Gastrocnemius medialis (tissue), 4 donors: ENCODE data around the gene MSMB. TPM values are rescaled to one million over a fixed set of nuclear protein-coding genes. Genes with fewer than 3 reads are reported as not detected.
"Not testable (repeated sequence)": the region's sequence is repeated elsewhere in the genome, so short reads cannot be mapped to it uniquely, and the experiment has no call there.

ENCODE experiments used
- ATAC-seq, 2 donors: fragments of 150-250 bp; one replicate each; pipeline ENCODE4 v1.9.1; 2016
- DNase-seq, 2 donors: peaks; one replicate each; pipeline ENCODE4 v3.0.0-alpha.2; 2019
- H3K27ac ChIP-seq, 4 donors: fragments of 200-600 bp; sonication (generic); 1 replicate in 1 of 4; 2 replicates in 3 of 4; pipeline ENCODE4 v1.5.1; 2016 to 2018; ENCODE audit warnings: mild to moderate bottlenecking in 2 of 4, moderate library complexity in 1 of 4
- H3K27me3 ChIP-seq, 3 donors: fragments of 200-600 bp; sonication (generic) in 2 of 3; 1 replicate in 1 of 3; 2 replicates in 2 of 3; pipeline versions ENCODE4 v1.5.1 to v1.6.0; 2016 to 2019; ENCODE audit warnings: mild to moderate bottlenecking in 1 of 3, moderate library complexity in 1 of 3
- H3K36me3 ChIP-seq, 2 donors: fragments of 200-600 bp; sonication (generic) in 1 of 2; one replicate each; pipeline ENCODE4 v1.5.1; 2017 to 2018
- H3K4me1 ChIP-seq, 2 donors: fragments of 200-600 bp; sonication (generic) in 1 of 2; one replicate each; pipeline ENCODE4 v1.5.1; 2016 to 2017; ENCODE audit warnings: mild to moderate bottlenecking in 2 of 2
- H3K4me3 ChIP-seq, 4 donors: fragments of 200-600 bp; sonication (generic) in 3 of 4; 1 replicate in 1 of 4; 2 replicates in 3 of 4; pipeline ENCODE4 v1.5.1; 2016 to 2019; ENCODE audit warnings: mild to moderate bottlenecking in 2 of 4
- H3K9me3 ChIP-seq, 3 donors: fragments of 200-600 bp; sonication (generic) in 2 of 3; 1 replicate in 1 of 3; 2 replicates in 2 of 3; pipeline ENCODE4 v1.5.1; 2016 to 2019
- POLR2A ChIP-seq, 2 donors: fragments of 450-650 bp; IDR thresholded peaks; one replicate each; pipeline ENCODE4 v1.6.1; 2017; ENCODE audit warnings: antibody characterized with exemption in 2 of 2, mild to moderate bottlenecking in 2 of 2, moderate library complexity in 2 of 2
- in situ Hi-C, 4 donors: fragments of 200-750 bp; cut with MboI; loops; one replicate each; pipeline versions ENCODE4 v1.15.0 to v1.8.0; 2017; ENCODE audit warnings: low sequenced_read_pairs in 4 of 4
- intact Hi-C: fragments of 100-400 bp; cut with DNase I; formaldehyde crosslinking; loops from one replicate; pipeline ENCODE4 v1.15.1; 2023; ENCODE audit warnings: low total_unique reads
- total RNA-seq, 4 donors: library from RNA; depleted of rRNA; stranded (reverse); fragments of >200 nt; gene quantifications; one replicate each; pipeline versions ENCODE4 v1.1.0 to v1.2.3, GENCODE V29; 2016
- TF ChIP-seq, protein P1 (sequence below), 5 experiments: fragments of 450-650 bp in 3 of 5; fragments of 200-600 bp in 2 of 5; sonication (generic) in 2 of 5; IDR thresholded peaks in 4 of 5; conservative IDR thresholded peaks in 1 of 5; 1 replicate in 4 of 5; 2 replicates in 1 of 5; pipeline ENCODE4 v1.5.1; 2016 to 2019; ENCODE audit warnings: antibody characterized with exemption in 5 of 5, mild to moderate bottlenecking in 3 of 5, moderate library complexity in 3 of 5

The MSMB gene
- total RNA-seq, 4 donors from 2014 or later = not detected

DNA sequence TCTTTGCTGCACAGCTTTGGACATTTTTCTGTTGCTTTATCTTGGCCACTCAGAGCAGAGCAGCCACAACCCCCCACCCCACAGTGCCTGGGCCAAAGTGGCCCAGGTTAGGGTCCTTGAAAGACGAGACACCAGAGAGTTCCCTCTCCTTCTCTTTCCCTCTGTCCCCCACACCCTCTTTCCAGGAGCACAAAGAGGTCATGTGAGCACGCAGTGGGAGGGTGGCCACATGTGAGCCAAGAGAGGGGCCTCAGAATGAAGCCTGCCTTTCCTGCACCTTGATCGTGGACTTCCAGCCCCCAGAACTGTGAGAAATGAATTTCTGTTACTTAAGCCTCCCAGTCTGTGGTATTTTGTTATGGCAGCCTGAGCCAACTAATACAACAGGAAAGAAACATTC, 14.6 kb upstream of the MSMB start:
- ATAC-seq = no peak
- DNase-seq = no peak
- in situ Hi-C loops = no loop called here
- no peaks in the 10 kb centered on the region for H3K27me3 ChIP-seq
- H3K4me3 ChIP-seq = no peak overlapping the region
- H3K27ac ChIP-seq = no peak overlapping the region
- H3K4me1 ChIP-seq = no peaks in the 10 kb centered on the region
- intact Hi-C loops = no loop called here
- H3K36me3 ChIP-seq = no peaks in the 10 kb centered on the region
- H3K9me3 ChIP-seq = no peaks in the 10 kb centered on the region
- TF ChIP-seq POLR2A (IDR thresholded peaks at IDR 0.05) = no peak
- TF ChIP-seq, protein P1, sequence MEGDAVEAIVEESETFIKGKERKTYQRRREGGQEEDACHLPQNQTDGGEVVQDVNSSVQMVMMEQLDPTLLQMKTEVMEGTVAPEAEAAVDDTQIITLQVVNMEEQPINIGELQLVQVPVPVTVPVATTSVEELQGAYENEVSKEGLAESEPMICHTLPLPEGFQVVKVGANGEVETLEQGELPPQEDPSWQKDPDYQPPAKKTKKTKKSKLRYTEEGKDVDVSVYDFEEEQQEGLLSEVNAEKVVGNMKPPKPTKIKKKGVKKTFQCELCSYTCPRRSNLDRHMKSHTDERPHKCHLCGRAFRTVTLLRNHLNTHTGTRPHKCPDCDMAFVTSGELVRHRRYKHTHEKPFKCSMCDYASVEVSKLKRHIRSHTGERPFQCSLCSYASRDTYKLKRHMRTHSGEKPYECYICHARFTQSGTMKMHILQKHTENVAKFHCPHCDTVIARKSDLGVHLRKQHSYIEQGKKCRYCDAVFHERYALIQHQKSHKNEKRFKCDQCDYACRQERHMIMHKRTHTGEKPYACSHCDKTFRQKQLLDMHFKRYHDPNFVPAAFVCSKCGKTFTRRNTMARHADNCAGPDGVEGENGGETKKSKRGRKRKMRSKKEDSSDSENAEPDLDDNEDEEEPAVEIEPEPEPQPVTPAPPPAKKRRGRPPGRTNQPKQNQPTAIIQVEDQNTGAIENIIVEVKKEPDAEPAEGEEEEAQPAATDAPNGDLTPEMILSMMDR (IDR thresholded peaks at IDR 0.05 in 4 of 5, conservative IDR thresholded peaks at IDR 0.05 in 1 of 5) = no peak

DNA sequence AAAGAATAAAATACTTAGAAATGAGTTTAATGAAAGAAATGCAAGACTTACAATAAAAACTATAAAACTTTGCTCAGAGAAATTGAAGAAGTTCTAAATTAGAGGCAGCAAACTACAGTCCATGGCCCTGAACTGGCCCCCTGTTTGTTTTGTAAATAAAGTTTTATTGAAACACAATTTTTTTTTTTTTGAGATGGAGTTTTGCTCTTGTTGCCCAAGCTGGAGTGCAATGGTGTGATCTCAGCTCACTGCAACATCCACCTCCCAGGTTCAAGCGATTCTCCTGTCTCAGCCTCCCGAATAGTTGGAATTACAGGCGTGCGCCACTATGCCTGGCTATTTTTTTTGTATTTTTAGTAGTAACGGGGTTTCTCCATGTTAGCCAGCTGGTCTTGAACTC, 11.9 kb upstream of the MSMB start:
- H3K4me1 ChIP-seq, intact Hi-C loops, H3K4me3 ChIP-seq, H3K9me3 ChIP-seq, H3K36me3 ChIP-seq, DNase-seq, H3K27me3 ChIP-seq, ATAC-seq, H3K27ac ChIP-seq, in situ Hi-C loops: not testable (repeated sequence)

DNA sequence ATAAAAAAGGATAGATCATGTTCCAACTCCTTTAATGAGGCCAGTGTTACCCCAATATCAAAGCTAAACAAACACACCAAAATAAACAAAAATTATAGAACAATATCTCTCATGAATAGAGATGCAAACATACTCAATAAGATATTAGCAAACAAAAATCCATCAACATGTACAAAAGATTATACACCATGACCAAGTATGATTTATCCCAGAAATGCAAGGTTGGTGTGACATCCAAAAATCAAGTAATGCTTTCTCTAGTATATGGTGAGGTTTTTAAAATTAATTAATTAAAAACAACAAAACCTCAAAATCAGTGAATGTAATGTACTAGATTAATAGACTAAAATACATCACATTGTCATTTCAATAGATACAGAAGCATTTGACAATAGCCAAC, 11.0 kb upstream of the MSMB start:
- H3K27ac ChIP-seq = no peak overlapping the region
- ATAC-seq (no peak), DNase-seq (no peak)
- H3K4me3 ChIP-seq = no peak overlapping the region
- H3K27me3 ChIP-seq = no peaks in the 10 kb centered on the region
- intact Hi-C loops (no loop called here), in situ Hi-C loops (no loop called here)
- no peaks in the 10 kb centered on the region for H3K4me1 ChIP-seq
- no peaks in the 10 kb centered on the region for H3K9me3 ChIP-seq
- no peaks in the 10 kb centered on the region for H3K36me3 ChIP-seq
- TF ChIP-seq, protein P1 (IDR thresholded peaks at IDR 0.05 in 4 of 5, conservative IDR thresholded peaks at IDR 0.05 in 1 of 5) = no peak
- TF ChIP-seq POLR2A (IDR thresholded peaks at IDR 0.05) = no peak

DNA sequence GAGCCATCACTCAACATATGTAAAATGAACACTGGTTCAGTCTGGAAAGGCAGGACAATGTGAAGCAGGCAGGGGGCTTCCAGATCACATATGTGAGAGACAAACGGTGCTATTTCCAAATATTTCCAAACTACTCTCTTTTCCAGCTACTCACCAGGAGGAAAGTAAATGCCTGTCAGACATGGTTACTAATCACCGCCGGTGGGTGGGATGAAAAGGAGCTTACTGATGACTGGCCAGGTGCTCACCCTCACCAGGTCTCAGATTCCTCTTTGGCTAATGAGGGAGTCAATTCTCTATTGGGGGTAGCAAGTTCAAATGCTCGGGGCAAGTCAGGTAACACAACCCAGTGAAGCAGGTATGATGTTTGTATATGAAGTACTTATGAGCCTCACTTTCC, 9.7 kb upstream of the MSMB start:
- H3K27ac ChIP-seq = no peak overlapping the region
- ATAC-seq = no peak
- no peaks in the 10 kb centered on the region for H3K4me1 ChIP-seq
- in situ Hi-C loops (no loop called here), intact Hi-C loops (no loop called here)
- no peaks in the 10 kb centered on the region for H3K9me3 ChIP-seq
- no peak for DNase-seq
- H3K4me3 ChIP-seq = no peak overlapping the region
- no peaks in the 10 kb centered on the region for H3K27me3 ChIP-seq
- TF ChIP-seq POLR2A (IDR thresholded peaks at IDR 0.05) = no peak
- TF ChIP-seq, protein P1 (IDR thresholded peaks at IDR 0.05 in 4 of 5, conservative IDR thresholded peaks at IDR 0.05 in 1 of 5) = no peak
- H3K36me3 ChIP-seq = no peaks in the 10 kb centered on the region

DNA sequence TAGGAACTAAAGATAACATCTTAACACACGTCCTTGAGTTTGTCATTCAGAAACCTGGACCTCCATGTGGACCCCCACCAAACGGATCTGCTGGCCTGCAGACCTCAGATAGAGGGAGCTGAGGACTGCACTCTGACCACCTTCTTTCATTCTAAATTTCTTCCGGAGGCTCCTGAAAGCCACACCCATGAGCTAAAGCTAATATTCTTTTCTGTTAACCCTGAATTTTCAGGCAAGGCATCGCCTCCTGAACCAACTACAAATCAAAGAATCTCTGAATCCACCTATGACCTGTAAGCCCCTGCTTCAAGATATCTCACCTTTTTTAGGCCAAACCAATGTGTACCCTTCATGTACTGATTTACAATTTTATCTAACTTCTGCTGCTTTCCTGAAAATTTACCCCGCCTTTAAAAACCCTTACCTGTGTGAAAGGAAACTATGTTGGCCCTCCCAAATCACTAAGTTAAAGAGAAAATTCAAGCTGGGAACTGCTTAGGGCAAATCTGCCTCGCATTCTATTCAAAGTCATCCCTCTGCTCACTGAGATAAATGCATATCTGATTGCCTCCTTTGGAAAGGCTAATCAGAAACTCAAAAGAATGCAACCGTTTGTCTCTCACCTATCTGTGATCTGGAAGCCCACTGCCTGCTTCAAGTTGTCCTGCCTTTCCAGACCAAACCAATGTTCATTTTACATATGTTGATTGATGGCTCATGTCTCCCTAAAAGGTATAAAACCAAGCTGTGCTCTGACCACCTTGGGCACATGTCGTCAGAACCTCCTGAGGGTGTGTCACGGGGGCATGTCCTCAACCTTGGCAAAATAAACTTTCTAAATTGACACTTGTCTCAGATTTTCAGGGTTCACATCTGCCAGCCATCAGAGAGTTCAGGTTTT, 7.7 kb upstream of the MSMB start:
- Histone ChIP-seq H3K4me3 (no peak overlapping the region), H3K4me1 (no peaks in the 10 kb centered on the region), H3K9me3 (no peaks in the 10 kb centered on the region), H3K27me3 (no peaks in the 10 kb centered on the region), H3K36me3 (no peaks in the 10 kb centered on the region), H3K27ac (no peak overlapping the region)
- no peak for DNase-seq
- TF ChIP-seq, protein P1 (IDR thresholded peaks at IDR 0.05 in 4 of 5, conservative IDR thresholded peaks at IDR 0.05 in 1 of 5) = no peak
- no peak for TF ChIP-seq POLR2A (IDR thresholded peaks at IDR 0.05)
- intact Hi-C loops (no loop called here), in situ Hi-C loops (no loop called here)
- ATAC-seq = no peak
